HepG2 (cell line): ENCODE data around the gene MARCO. TPM values are rescaled to one million over a fixed set of nuclear protein-coding genes. Genes with fewer than 3 reads are reported as not detected.

Source experiments
- ATAC-seq: fragments of 200-7000 bp; cut with Tn5 transposase; 3 replicates; pipeline ENCODE4 v1.9.1; 2020; ENCODE audit warnings: mild to moderate bottlenecking, moderate library complexity
- BruUV-seq: library from RNA; stranded (reverse); fragments of 400-500 nt; replicated peaks from 2 replicates; lab custom pipeline; 2021; lab: Mats Ljungman, UMichigan
- CTCF ChIA-PET: fragments of 300-600 bp; formaldehyde crosslinking; extraction: SDS; loops from one replicate; lab custom pipeline; 2021; ENCODE audit warnings: low total read pairs, inconsistent platforms, low intra/inter-chr PET ratio; lab: Yijun Ruan, JAX
- POLR2A ChIA-PET: fragments of 350-600 bp; sonication (Branson Sonifier 250); formaldehyde crosslinking; loops from one replicate; lab custom pipeline; 2020; ENCODE audit warnings: antibody characterized with exemption, inconsistent platforms; lab: Yijun Ruan, JAX
- DNase-seq: peaks from one replicate; pipeline ENCODE4 v3.0.0-alpha.2; 2015; ENCODE audit warnings: low spot score
- FAIRE-seq: peaks from 3 replicates; lab custom pipeline; 2011; peaks lifted over from hg19 to GRCh38; lab: Jason Lieb, UNC
- H2AFZ ChIP-seq: one replicate; pipeline ENCODE4 v1.6.1; 2011; ENCODE audit warnings: low read length, inconsistent platforms
- H3K27ac ChIP-seq: fragments of 300-600 bp; 3 replicates; pipeline ENCODE4 v1.8.0; 2011; ENCODE audit warnings: mixed run types, mild to moderate bottlenecking, mixed read lengths, low read length, inconsistent platforms; ENCODE audit not compliant: insufficient read depth; ENCODE audit errors: extremely low read length
- H3K27me3 ChIP-seq, 2 experiments: fragments of 200-600 bp in 1 of 2; 2 replicates in 1 of 2; 3 replicates in 1 of 2; pipeline versions ENCODE4 v1.6.0 to v1.8.0; 2011; ENCODE audit warnings: low read length in 2 of 2, mild to moderate bottlenecking in 2 of 2, moderate library complexity in 2 of 2, inconsistent platforms in 1 of 2; ENCODE audit not compliant: insufficient read depth in 2 of 2, control insufficient read depth in 1 of 2
- H3K36me3 ChIP-seq, 2 experiments: fragments of 200-600 bp in 1 of 2; replicated peaks in 1 of 2; 2 replicates in 1 of 2; 3 replicates in 1 of 2; pipeline versions ENCODE4 v1.5.1 to v1.8.0; 2011; ENCODE audit warnings: low read length in 2 of 2, inconsistent platforms in 1 of 2; ENCODE audit not compliant: insufficient read depth in 2 of 2, control insufficient read depth in 1 of 2
- H3K4me1 ChIP-seq: 2 replicates; pipeline ENCODE4 v1.5.1; 2012; ENCODE audit warnings: low read length, inconsistent platforms; ENCODE audit not compliant: insufficient read depth
- H3K4me2 ChIP-seq: 2 replicates; pipeline ENCODE4 v1.6.0; 2011; ENCODE audit warnings: low read depth, low read length, inconsistent platforms
- H3K4me3 ChIP-seq, 3 experiments: fragments of 200-600 bp in 1 of 3; sonication (generic), shearing (Covaris generic) in 1 of 3; replicated peaks in 1 of 3; 2 replicates each; pipeline ENCODE4 v1.5.1; 2011 to 2016; ENCODE audit warnings: low read length in 3 of 3, inconsistent platforms in 2 of 3, low read depth in 2 of 3, mild to moderate bottlenecking in 2 of 3, control low read depth in 1 of 3, mixed read lengths in 1 of 3; ENCODE audit not compliant: insufficient read depth in 1 of 3
- H3K79me2 ChIP-seq: one replicate; pipeline ENCODE4 v1.6.1; 2011; ENCODE audit warnings: low read length, inconsistent platforms; ENCODE audit not compliant: insufficient read depth
- H3K9ac ChIP-seq: 2 replicates; pipeline ENCODE4 v1.6.0; 2011; ENCODE audit warnings: mild to moderate bottlenecking, low read depth, low read length, inconsistent platforms; ENCODE audit not compliant: insufficient read depth
- H3K9me3 ChIP-seq: 2 replicates; pipeline ENCODE4 v1.5.1; 2012; ENCODE audit warnings: mild to moderate bottlenecking, low read length
- H4K20me1 ChIP-seq: 2 replicates; pipeline ENCODE4 v1.6.0; 2011; ENCODE audit warnings: inconsistent platforms, mild to moderate bottlenecking, low read length, moderate library complexity; ENCODE audit not compliant: insufficient read depth
- CTCF ChIP-seq: sonication (generic); formaldehyde crosslinking; IDR thresholded peaks from 2 replicates; pipeline ENCODE4 v1.5.0; 2020; ENCODE audit warnings: mild to moderate bottlenecking, missing genetic modification reagents, moderate library complexity
- NFE2L2 ChIP-seq: fragments of 150-350 bp; IDR thresholded peaks from 2 replicates; pipeline ENCODE4 v1.6.1; 2014; ENCODE audit warnings: low read length
- SMC3 ChIP-seq: IDR thresholded peaks from 2 replicates; pipeline ENCODE4 v1.6.1; 2011; ENCODE audit warnings: low read length, improper control_type of control experiment
- STAG1 ChIP-seq: sonication (generic); formaldehyde crosslinking; IDR thresholded peaks from 2 replicates; pipeline ENCODE4 v1.4.0; 2020; ENCODE audit warnings: missing genetic modification reagents
- XBP1 ChIP-seq: sonication (generic); formaldehyde crosslinking; IDR thresholded peaks from 2 replicates; pipeline ENCODE4 v1.5.0; 2020; ENCODE audit warnings: missing genetic modification reagents
- WGBS: methylation state at CpG from one replicate; pipeline ENCODE4 v1.1.6; 2017; ENCODE audit warnings: low lambda C conversion rate; 5-methylcytosine and 5-hydroxymethylcytosine counted together
- in situ Hi-C: cut with HindIII; loops from 2 replicates; pipeline ENCODE4 v1.10.0; 2017; ENCODE audit warnings: low pct_unique_long_range_greater_than_20kb; ENCODE audit not compliant: extremely low pct_ligation_motif_present
- intact Hi-C: fragments of 100-400 bp; cut with micrococcal nuclease; formaldehyde crosslinking; loops from one replicate; pipeline ENCODE4 v1.10.0; 2022; ENCODE audit not compliant: unreplicated experiment
- polyA plus RNA-seq, 8 experiments: library from polyadenylated mRNA; depleted of rRNA in 3 of 8; stranded (reverse) in 7 of 8; unstranded in 1 of 8; fragments of >200 nt; fragmentation: Illumina TruSeq in 4 of 8; extraction: Trizol in 4 of 8; gene quantifications; 2 replicates each; pipeline versions ENCODE4 v1.2.1 to v1.2.3, GENCODE V29; 2011 to 2016; ENCODE audit warnings: low read depth in 4 of 8, missing spikeins in 1 of 8, mixed read lengths in 1 of 8; ENCODE audit not compliant: insufficient read depth in 1 of 8
- total RNA-seq, 5 experiments: library from RNA; depleted of rRNA; stranded (reverse); fragments of >200 nt; fragmentation: Illumina TruSeq; extraction: Trizol; gene quantifications; 2 replicates each; pipeline ENCODE4 v1.2.3, GENCODE V29; 2016; ENCODE audit warnings: low read depth in 1 of 5
- TF ChIP-seq, protein P1 (sequence below): IDR thresholded peaks from 2 replicates; pipeline ENCODE4 v1.6.1; 2012; ENCODE audit warnings: low read length, improper control_type of control experiment
- TF ChIP-seq, protein P2 (sequence below): sonication (generic); formaldehyde crosslinking; conservative IDR thresholded peaks from 2 replicates; pipeline ENCODE4 v1.8.0; 2022; ENCODE audit warnings: low read depth, missing genetic modification reagents

Gene MARCO
- total and polyA plus RNA-seq, 2 of the 13 experiments (the other 11 are each of a cell fraction or from before 2014, with no cell fraction given) = not detected

DNA sequence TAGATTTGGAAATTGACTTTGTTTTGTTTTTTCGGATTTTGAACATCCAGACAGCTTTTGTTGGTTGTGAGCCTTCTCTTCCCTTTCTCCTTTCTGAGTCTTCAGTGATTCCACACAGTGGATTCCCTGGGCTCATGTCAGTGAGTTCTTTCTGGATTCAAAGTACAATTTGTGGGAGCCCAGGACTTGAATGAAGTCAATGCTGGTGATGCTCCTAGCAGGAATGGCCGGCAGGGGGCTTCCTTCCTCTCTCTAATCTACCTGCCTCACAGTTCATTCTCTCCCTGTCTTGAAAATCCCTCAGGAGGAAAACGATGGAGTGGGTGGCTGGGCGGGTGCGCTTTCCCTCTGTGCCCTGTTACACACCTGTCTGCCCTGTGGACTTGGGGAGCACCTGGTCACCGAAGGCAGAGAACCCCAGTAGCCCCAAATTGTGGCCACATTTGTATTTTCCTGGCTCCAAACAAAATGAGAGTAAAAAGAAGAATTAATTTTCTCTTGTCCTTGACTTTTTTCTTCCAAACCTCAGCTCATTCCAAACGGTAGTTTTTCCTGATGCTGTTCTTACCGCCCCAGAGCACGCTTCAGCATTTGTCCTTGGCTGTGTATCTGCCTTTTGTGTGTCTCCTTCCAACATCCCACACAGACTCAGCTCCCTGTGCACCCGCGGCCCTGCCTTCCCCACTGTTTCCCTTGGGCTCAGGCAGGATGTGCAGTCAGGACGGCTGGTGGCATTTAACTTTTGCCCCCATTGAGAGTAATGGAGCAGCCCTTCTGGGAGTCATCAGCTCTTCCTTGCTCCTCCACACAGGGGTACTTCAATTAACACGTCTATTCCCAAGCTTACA lies 86.6 kb downstream of the MARCO start:
- peak; percentile 45 for DNase-seq
- H3K27me3 ChIP-seq = peaks cover 0 to 4% of the 10 kb centered on the region in 2 experiments; a peak in 1 of 5 replicates
- CTCF ChIA-PET = interaction anchor here (0.7 to 1.3 kb wide), 3 partner anchors 146 to 282 kb away, joined by 3 to 4 read pairs (median 3); no protein-coding TSS in a partner anchor
- 30% methylated on average over 13 of the region's 13 CpGs for WGBS
- no peak overlapping the region for H2AFZ ChIP-seq
- H3K79me2 ChIP-seq = no peaks in the 10 kb centered on the region
- no peak overlapping the region for H3K4me2 ChIP-seq
- H3K9ac ChIP-seq = no peak overlapping the region
- FAIRE-seq = peak; percentile 79
- no peaks in the 10 kb centered on the region for H4K20me1 ChIP-seq
- H3K4me1 ChIP-seq = no peaks in the 10 kb centered on the region
- intact Hi-C loops = loop anchor here (2.0 to 5.0 kb wide), 3 partner anchors 146 to 284 kb away; no protein-coding TSS in a partner anchor
- POLR2A ChIA-PET = no interaction called here
- BruUV-seq = no TSS peak
- TF ChIP-seq CTCF (CRISPR knock-in tag) (peak; percentile 70), NFE2L2 (no peak), SMC3 (peak; percentile 33; the same call in 1 of the 2 replicates), STAG1 (CRISPR knock-in tag) (peak; percentile 52), XBP1 (no peak)
- TF ChIP-seq, protein P1, sequence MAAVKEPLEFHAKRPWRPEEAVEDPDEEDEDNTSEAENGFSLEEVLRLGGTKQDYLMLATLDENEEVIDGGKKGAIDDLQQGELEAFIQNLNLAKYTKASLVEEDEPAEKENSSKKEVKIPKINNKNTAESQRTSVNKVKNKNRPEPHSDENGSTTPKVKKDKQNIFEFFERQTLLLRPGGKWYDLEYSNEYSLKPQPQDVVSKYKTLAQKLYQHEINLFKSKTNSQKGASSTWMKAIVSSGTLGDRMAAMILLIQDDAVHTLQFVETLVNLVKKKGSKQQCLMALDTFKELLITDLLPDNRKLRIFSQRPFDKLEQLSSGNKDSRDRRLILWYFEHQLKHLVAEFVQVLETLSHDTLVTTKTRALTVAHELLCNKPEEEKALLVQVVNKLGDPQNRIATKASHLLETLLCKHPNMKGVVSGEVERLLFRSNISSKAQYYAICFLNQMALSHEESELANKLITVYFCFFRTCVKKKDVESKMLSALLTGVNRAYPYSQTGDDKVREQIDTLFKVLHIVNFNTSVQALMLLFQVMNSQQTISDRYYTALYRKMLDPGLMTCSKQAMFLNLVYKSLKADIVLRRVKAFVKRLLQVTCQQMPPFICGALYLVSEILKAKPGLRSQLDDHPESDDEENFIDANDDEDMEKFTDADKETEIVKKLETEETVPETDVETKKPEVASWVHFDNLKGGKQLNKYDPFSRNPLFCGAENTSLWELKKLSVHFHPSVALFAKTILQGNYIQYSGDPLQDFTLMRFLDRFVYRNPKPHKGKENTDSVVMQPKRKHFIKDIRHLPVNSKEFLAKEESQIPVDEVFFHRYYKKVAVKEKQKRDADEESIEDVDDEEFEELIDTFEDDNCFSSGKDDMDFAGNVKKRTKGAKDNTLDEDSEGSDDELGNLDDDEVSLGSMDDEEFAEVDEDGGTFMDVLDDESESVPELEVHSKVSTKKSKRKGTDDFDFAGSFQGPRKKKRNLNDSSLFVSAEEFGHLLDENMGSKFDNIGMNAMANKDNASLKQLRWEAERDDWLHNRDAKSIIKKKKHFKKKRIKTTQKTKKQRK = no peak
- TF ChIP-seq, protein P2, sequence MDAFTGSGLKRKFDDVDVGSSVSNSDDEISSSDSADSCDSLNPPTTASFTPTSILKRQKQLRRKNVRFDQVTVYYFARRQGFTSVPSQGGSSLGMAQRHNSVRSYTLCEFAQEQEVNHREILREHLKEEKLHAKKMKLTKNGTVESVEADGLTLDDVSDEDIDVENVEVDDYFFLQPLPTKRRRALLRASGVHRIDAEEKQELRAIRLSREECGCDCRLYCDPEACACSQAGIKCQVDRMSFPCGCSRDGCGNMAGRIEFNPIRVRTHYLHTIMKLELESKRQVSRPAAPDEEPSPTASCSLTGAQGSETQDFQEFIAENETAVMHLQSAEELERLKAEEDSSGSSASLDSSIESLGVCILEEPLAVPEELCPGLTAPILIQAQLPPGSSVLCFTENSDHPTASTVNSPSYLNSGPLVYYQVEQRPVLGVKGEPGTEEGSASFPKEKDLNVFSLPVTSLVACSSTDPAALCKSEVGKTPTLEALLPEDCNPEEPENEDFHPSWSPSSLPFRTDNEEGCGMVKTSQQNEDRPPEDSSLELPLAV = no peak
- in situ Hi-C loops = no loop called here
- no peak overlapping the region for H3K27ac ChIP-seq
- no peaks in the 10 kb centered on the region for H3K9me3 ChIP-seq
- no peaks in the 10 kb centered on the region for H3K36me3 ChIP-seq
- peak; percentile 81 for ATAC-seq
- no peak overlapping the region for H3K4me3 ChIP-seq
